ENCODE data around the gene CNP. TPM values are rescaled to one million over a fixed set of nuclear protein-coding genes. Genes with fewer than 3 reads are reported as not detected.

Gene CNP
- 10 to 100 TPM; 44.7 to 49.4 TPM for total RNA-seq

GRCh38 chr17:41966463-41967140 lies at the start of gene CNP:
CNP (plus strand) TSS chr17:41966795; CDS start chr17:41966885, 90 bp downstream.
- Histone ChIP-seq H3K4me1 (peaks cover 4% of the 10 kb centered on the region), H3K4me3 (peak within 1 kb of the TSS; percentile 69)
- intact Hi-C loops (cut with DNase I): no loop called here

GRCh38 chr17:41917192-41917591 lies 49.4 kb upstream of the CNP start:
- Histone ChIP-seq H3K4me1 (peaks cover 14% of the 10 kb centered on the region), H3K9ac (ENCODE audit: low read depth in 2 of 2, low read length in 2 of 2) (peak overlapping the region; percentile 94 to 97), H3K36me3 (peaks cover 10% of the 10 kb centered on the region), H3K4me3 (no peak overlapping the region), H3K27me3 (no peaks in the 10 kb centered on the region), H3K27ac (no peak overlapping the region), H3K9me3 (no peaks in the 10 kb centered on the region)
- DNase-seq: peak; percentile 29
- intact Hi-C loops (cut with DNase I): no loop called here
- TF ChIP-seq, protein P1, sequence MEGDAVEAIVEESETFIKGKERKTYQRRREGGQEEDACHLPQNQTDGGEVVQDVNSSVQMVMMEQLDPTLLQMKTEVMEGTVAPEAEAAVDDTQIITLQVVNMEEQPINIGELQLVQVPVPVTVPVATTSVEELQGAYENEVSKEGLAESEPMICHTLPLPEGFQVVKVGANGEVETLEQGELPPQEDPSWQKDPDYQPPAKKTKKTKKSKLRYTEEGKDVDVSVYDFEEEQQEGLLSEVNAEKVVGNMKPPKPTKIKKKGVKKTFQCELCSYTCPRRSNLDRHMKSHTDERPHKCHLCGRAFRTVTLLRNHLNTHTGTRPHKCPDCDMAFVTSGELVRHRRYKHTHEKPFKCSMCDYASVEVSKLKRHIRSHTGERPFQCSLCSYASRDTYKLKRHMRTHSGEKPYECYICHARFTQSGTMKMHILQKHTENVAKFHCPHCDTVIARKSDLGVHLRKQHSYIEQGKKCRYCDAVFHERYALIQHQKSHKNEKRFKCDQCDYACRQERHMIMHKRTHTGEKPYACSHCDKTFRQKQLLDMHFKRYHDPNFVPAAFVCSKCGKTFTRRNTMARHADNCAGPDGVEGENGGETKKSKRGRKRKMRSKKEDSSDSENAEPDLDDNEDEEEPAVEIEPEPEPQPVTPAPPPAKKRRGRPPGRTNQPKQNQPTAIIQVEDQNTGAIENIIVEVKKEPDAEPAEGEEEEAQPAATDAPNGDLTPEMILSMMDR (IDR thresholded peaks at IDR 0.05): no peak

More at GRCh38 chr17:41966463-41967140, at the start of gene CNP:
- Histone ChIP-seq H3K36me3 (no peaks in the 10 kb centered on the region), H3K27me3 (no peaks in the 10 kb centered on the region), H3K27ac (peak within 1 kb of the TSS; percentile 82), H3K9me3 (no peaks in the 10 kb centered on the region), H3K9ac (ENCODE audit: low read depth in 2 of 2, low read length in 2 of 2) (peak within 1 kb of the TSS; percentile 82 to 89)
- peak; percentile 91 for DNase-seq
- TF ChIP-seq, protein P1 (IDR thresholded peaks at IDR 0.05): no peak

- peaks cover 4% of the 10 kb centered on the region for H3K36me3 ChIP-seq
- peaks cover 14% of the 10 kb centered on the region for H3K4me1 ChIP-seq
- TF ChIP-seq, protein P1 (IDR thresholded peaks at IDR 0.05): no peak
- peak; percentile 78 for DNase-seq
- H3K9me3 ChIP-seq: no peaks in the 10 kb centered on the region
- peak overlapping the region; percentile 90 for H3K27ac ChIP-seq
- no peaks in the 10 kb centered on the region for H3K27me3 ChIP-seq
- peak overlapping the region; percentile 96 for H3K4me3 ChIP-seq
- intact Hi-C loops (cut with DNase I): no loop called here
- peak overlapping the region; percentile 94 to 97 for H3K9ac ChIP-seq (ENCODE audit: low read depth in 2 of 2, low read length in 2 of 2)
These were observed 48.8 kb upstream of the CNP start for GRCh38 chr17:41917679-41918313.

DNA sequence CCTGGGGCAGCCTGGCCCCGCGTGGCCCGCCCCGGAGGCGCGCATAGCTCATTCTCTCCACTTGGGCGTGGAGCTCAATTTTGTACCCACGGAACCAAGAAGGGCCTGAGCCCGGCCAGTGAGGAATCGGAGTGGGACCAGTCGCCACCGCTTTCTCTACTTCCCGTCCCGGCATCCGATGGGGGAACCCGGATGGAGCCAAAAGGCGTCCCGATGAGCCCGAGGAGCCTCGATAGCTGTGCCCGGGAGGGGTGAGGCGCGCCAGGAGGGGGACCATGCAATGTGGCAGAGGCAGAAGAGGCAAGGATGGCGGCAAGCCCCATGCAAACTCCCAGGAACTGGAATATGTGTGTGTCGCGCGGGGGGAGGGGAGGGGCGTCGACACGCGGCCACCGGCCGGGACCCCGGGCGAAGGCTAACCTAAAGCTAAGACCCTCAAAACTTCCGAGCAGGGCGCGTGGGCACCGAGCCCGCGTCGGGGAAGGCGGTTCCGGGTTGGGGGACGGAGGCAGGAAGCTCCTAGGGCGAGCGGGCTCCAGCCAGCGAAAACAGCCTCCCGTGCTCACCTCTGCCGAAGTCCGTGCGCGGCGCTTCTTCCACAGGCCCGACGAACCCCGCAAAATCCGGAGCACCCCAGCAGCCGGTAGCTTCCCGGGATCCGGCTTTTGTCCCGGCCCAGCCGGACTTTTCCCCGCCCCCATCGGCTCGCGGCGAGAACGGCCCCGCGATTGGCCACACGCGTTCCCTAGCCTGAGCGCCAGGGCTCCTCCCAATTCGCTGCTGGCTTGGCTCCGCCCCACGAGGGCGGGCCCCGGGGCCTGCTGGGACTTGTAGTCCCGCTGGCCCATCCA lies 48.1 kb upstream of the CNP start, which contains the start of gene ACLY:
Gene ACLY (minus strand): TSS at position 638 of the 851 bp plus-strand sequence. CDS start 5,078 bp downstream, outside the sequence.
- peak; percentile 98 for DNase-seq
- no peaks in the 10 kb centered on the region for H3K36me3 ChIP-seq
- peak within 1 kb of the TSS; percentile 94 to 97 for H3K9ac ChIP-seq (ENCODE audit: low read depth in 2 of 2, low read length in 2 of 2)
- H3K27ac ChIP-seq: peak within 1 kb of the TSS; percentile 90
- TF ChIP-seq, protein P1 (IDR thresholded peaks at IDR 0.05): no peak
- H3K27me3 ChIP-seq: no peaks in the 10 kb centered on the region
- H3K4me1 ChIP-seq: peaks cover 14% of the 10 kb centered on the region
- H3K9me3 ChIP-seq: no peaks in the 10 kb centered on the region
- H3K4me3 ChIP-seq: peak within 1 kb of the TSS; percentile 96
- intact Hi-C loops (cut with DNase I): no loop called here

GRCh38 chr17:41919165-41919817 lies 47.3 kb upstream of the CNP start:
- Histone ChIP-seq H3K27me3 (no peaks in the 10 kb centered on the region), H3K36me3 (no peaks in the 10 kb centered on the region), H3K4me3 (peak overlapping the region; percentile 96), H3K9ac (ENCODE audit: low read depth in 2 of 2, low read length in 2 of 2) (peak overlapping the region in 1 of 2 donors; percentile 80), H3K4me1 (peaks cover 14% of the 10 kb centered on the region), H3K27ac (peak overlapping the region; percentile 90), H3K9me3 (no peaks in the 10 kb centered on the region)
- TF ChIP-seq, protein P1 (IDR thresholded peaks at IDR 0.05): no peak
- DNase-seq: peak; percentile 68
- intact Hi-C loops (cut with DNase I): no loop called here
